Activated CD4-positive, alpha-beta memory T cell treated with anti-CD3 and anti-CD28 coated beads, Interleukin-2, amount 10 ng/mL, durations not matched to agents 7 days and 5 days (primary cell): Measurements from ENCODE around the gene CLDN5. TPM values are rescaled to one million over a fixed set of nuclear protein-coding genes. Genes with fewer than 3 reads are reported as not detected.
A peak's percentile ranks its signal among the peaks of the same experiment; 100 is the strongest.

Source experiments
- CTCF ChIA-PET: fragments of 350-600 bp; sonication (Branson Sonifier 250); formaldehyde crosslinking; loops from one replicate; lab custom pipeline; 2021; ENCODE audit warnings: antibody characterized with exemption, inconsistent platforms; lab: Charles Lee
- POLR2A ChIA-PET: fragments of 350-600 bp; sonication (Branson Sonifier 250); formaldehyde crosslinking; loops from one replicate; lab custom pipeline; 2021; ENCODE audit warnings: antibody characterized with exemption; lab: Charles Lee
- DNase-seq: peaks from one replicate; pipeline ENCODE4 v3.0.0-alpha.2; 2020
- H3K27ac Mint-ChIP-seq: one replicate; pipeline ENCODE4 v1.8.0; 2021; ENCODE audit warnings: mild to moderate bottlenecking, mixed read lengths
- H3K27me3 Mint-ChIP-seq: one replicate; pipeline ENCODE4 v1.8.0; 2021; ENCODE audit warnings: mixed read lengths
- H3K36me3 Mint-ChIP-seq: one replicate; pipeline ENCODE4 v1.8.0; 2021; ENCODE audit warnings: low read depth, mixed read lengths
- H3K4me1 Mint-ChIP-seq: one replicate; pipeline ENCODE4 v1.8.0; 2021; ENCODE audit warnings: mixed read lengths
- H3K4me3 Mint-ChIP-seq: one replicate; pipeline ENCODE4 v1.8.0; 2021; ENCODE audit warnings: mild to moderate bottlenecking, mixed read lengths
- H3K9me3 Mint-ChIP-seq: one replicate; pipeline ENCODE4 v1.8.0; 2021; ENCODE audit warnings: mixed read lengths
- total RNA-seq, 2 experiments: library from RNA; stranded (reverse); gene quantifications; one replicate each; pipeline ENCODE4 v1.2.3, GENCODE V29; 2021

CLDN5 gene
- total RNA-seq, 2 experiments from 2014 or later, result 0.38 TPM; not detected in 1

GRCh38 chr22:19525666-19526065, 1.5 kb upstream of the CLDN5 start:
- Mint-ChIP-seq H3K27me3 (peaks cover 32% of the 10 kb centered on the region), H3K4me3 (no peak overlapping the region)

GRCh38 chr22:19525116-19525660, 978 bp upstream of the CLDN5 start:
- H3K4me3 Mint-ChIP-seq, result no peak overlapping the region
- H3K27me3 Mint-ChIP-seq, result peaks cover 32% of the 10 kb centered on the region
- peaks cover 8% of the 10 kb centered on the region for H3K36me3 Mint-ChIP-seq
- DNase-seq, result no peak
- H3K9me3 Mint-ChIP-seq, result no peaks in the 10 kb centered on the region
- ChIA-PET POLR2A (no interaction called here), CTCF (no interaction called here)
- no peak overlapping the region for H3K27ac Mint-ChIP-seq
- peaks cover 16% of the 10 kb centered on the region for H3K4me1 Mint-ChIP-seq

More at GRCh38 chr22:19525666-19526065, 1.5 kb upstream of the CLDN5 start:
- H3K36me3 Mint-ChIP-seq, result peaks cover 5% of the 10 kb centered on the region
- no peaks in the 10 kb centered on the region for H3K9me3 Mint-ChIP-seq
- POLR2A ChIA-PET, result no interaction called here
- peaks cover 16% of the 10 kb centered on the region for H3K4me1 Mint-ChIP-seq
- CTCF ChIA-PET, result no interaction called here
- DNase-seq, result no peak
- no peak overlapping the region for H3K27ac Mint-ChIP-seq

- Mint-ChIP-seq H3K36me3 (peaks cover 10% of the 10 kb centered on the region), H3K9me3 (no peaks in the 10 kb centered on the region), H3K27ac (no peak overlapping the region), H3K4me3 (peak overlapping the region; percentile 46), H3K4me1 (peaks cover 16% of the 10 kb centered on the region), H3K27me3 (peaks cover 32% of the 10 kb centered on the region)
- DNase-seq, result peak; percentile 30
- CTCF ChIA-PET, result no interaction called here
- POLR2A ChIA-PET, result interaction anchor here (1.1 to 1.4 kb wide), 3 partner anchors 8 to 45 kb away, joined by 3 to 4 read pairs (median 3); no protein-coding TSS in a partner anchor
Observed at GRCh38 chr22:19523240-19524169, 705 bp downstream of the CLDN5 start.

- CTCF ChIA-PET, result no interaction called here
- H3K27me3 Mint-ChIP-seq, result peaks cover 32% of the 10 kb centered on the region
- POLR2A ChIA-PET, result interaction anchor here (1.1 to 1.4 kb wide), 2 partner anchors 8 to 46 kb away, joined by 3 to 4 read pairs; no protein-coding TSS in a partner anchor
- no peak for DNase-seq
- H3K9me3 Mint-ChIP-seq, result no peaks in the 10 kb centered on the region
- no peak overlapping the region for H3K27ac Mint-ChIP-seq
- H3K4me3 Mint-ChIP-seq, result peak overlapping the region; percentile 24
- peaks cover 10% of the 10 kb centered on the region for H3K36me3 Mint-ChIP-seq
- H3K4me1 Mint-ChIP-seq, result peaks cover 16% of the 10 kb centered on the region
Observed at GRCh38 chr22:19522881-19523239, 1.4 kb downstream of the CLDN5 start.

GRCh38 chr22:19522190-19522880, 1.9 kb downstream of the CLDN5 start:
- Mint-ChIP-seq H3K27me3 (peaks cover 32% of the 10 kb centered on the region), H3K9me3 (no peaks in the 10 kb centered on the region), H3K4me3 (no peak overlapping the region), H3K27ac (no peak overlapping the region), H3K36me3 (peaks cover 15% of the 10 kb centered on the region), H3K4me1 (peaks cover 16% of the 10 kb centered on the region)
- CTCF ChIA-PET, result no interaction called here
- no peak for DNase-seq
- POLR2A ChIA-PET, result interaction anchor here (0.6 to 1.4 kb wide), 3 partner anchors 7 to 97 kb away, joined by 3 to 4 read pairs (median 3); no protein-coding TSS in a partner anchor

- ChIA-PET POLR2A (interaction anchor here (1.3 kb wide), 1 partner anchor 47 kb away, joined by 3 read pairs; no protein-coding TSS in a partner anchor), CTCF (no interaction called here)
- Mint-ChIP-seq H3K27ac (no peak overlapping the region), H3K9me3 (no peaks in the 10 kb centered on the region), H3K4me3 (no peak overlapping the region), H3K27me3 (peaks cover 22% of the 10 kb centered on the region), H3K36me3 (peaks cover 18% of the 10 kb centered on the region), H3K4me1 (peaks cover 16% of the 10 kb centered on the region)
- DNase-seq, result no peak
Observed at GRCh38 chr22:19520566-19521305, 3.5 kb downstream of the CLDN5 start.

- H3K27ac Mint-ChIP-seq, result no peak overlapping the region
- DNase-seq, result no peak
- H3K4me1 Mint-ChIP-seq, result peaks cover 16% of the 10 kb centered on the region
- H3K9me3 Mint-ChIP-seq, result no peaks in the 10 kb centered on the region
- CTCF ChIA-PET, result no interaction called here
- POLR2A ChIA-PET, result no interaction called here
- no peak overlapping the region for H3K4me3 Mint-ChIP-seq
- peaks cover 17% of the 10 kb centered on the region for H3K27me3 Mint-ChIP-seq
- peaks cover 25% of the 10 kb centered on the region for H3K36me3 Mint-ChIP-seq
Observed at GRCh38 chr22:19520007-19520406, 4.2 kb downstream of the CLDN5 start.

GRCh38 chr22:19519041-19519926, 4.9 kb downstream of the CLDN5 start:
- no peak for DNase-seq
- Mint-ChIP-seq H3K27ac (no peak overlapping the region), H3K4me1 (peaks cover 11% of the 10 kb centered on the region), H3K4me3 (no peak overlapping the region), H3K36me3 (peaks cover 25% of the 10 kb centered on the region), H3K9me3 (no peaks in the 10 kb centered on the region), H3K27me3 (peaks cover 12% of the 10 kb centered on the region)
- ChIA-PET POLR2A (no interaction called here), CTCF (no interaction called here)

GRCh38 chr22:19518635-19519034, 5.6 kb downstream of the CLDN5 start:
- no peak overlapping the region for H3K4me3 Mint-ChIP-seq
- H3K4me1 Mint-ChIP-seq, result peaks cover 8% of the 10 kb centered on the region
- DNase-seq, result no peak
- ChIA-PET CTCF (no interaction called here), POLR2A (no interaction called here)
- no peak overlapping the region for H3K27ac Mint-ChIP-seq
- H3K36me3 Mint-ChIP-seq, result peaks cover 30% of the 10 kb centered on the region
- H3K9me3 Mint-ChIP-seq, result no peaks in the 10 kb centered on the region
- H3K27me3 Mint-ChIP-seq, result peaks cover 9% of the 10 kb centered on the region

GRCh38 chr22:19517919-19518611, 6.1 kb downstream of the CLDN5 start:
- H3K36me3 Mint-ChIP-seq, result peaks cover 36% of the 10 kb centered on the region
- no peak overlapping the region for H3K27ac Mint-ChIP-seq
- peaks cover 5% of the 10 kb centered on the region for H3K27me3 Mint-ChIP-seq
- H3K9me3 Mint-ChIP-seq, result no peaks in the 10 kb centered on the region
- ChIA-PET CTCF (no interaction called here), POLR2A (no interaction called here)
- no peak overlapping the region for H3K4me3 Mint-ChIP-seq
- DNase-seq, result no peak
- peaks cover 5% of the 10 kb centered on the region for H3K4me1 Mint-ChIP-seq

GRCh38 chr22:19517171-19517500, 7.1 kb downstream of the CLDN5 start:
- H3K4me3 Mint-ChIP-seq, result no peak overlapping the region
- no peaks in the 10 kb centered on the region for H3K27me3 Mint-ChIP-seq
- H3K36me3 Mint-ChIP-seq, result peaks cover 45% of the 10 kb centered on the region
- no peak for DNase-seq
- no peaks in the 10 kb centered on the region for H3K9me3 Mint-ChIP-seq
- no peak overlapping the region for H3K27ac Mint-ChIP-seq
- ChIA-PET POLR2A (no interaction called here), CTCF (interaction anchor here (0.6 kb wide), 1 partner anchor 110 kb away, joined by 3 read pairs; no protein-coding TSS in a partner anchor)
- H3K4me1 Mint-ChIP-seq, result no peaks in the 10 kb centered on the region
